Neural crest cell (in vitro differentiated cells): ENCODE results near the gene ST6GALNAC4. TPM values are rescaled to one million over a fixed set of nuclear protein-coding genes. Genes with fewer than 3 reads are reported as not detected.

Experiments
- DNase-seq: peaks from one replicate; pipeline ENCODE4 v3.0.0; 2021; ENCODE audit warnings: low read depth, mixed read lengths, low spot score
- H3K27ac Mint-ChIP-seq: one replicate; pipeline ENCODE4 v1.8.0; 2021; ENCODE audit warnings: mild to moderate bottlenecking, mixed read lengths; ENCODE audit not compliant: unreplicated experiment
- H3K27me3 Mint-ChIP-seq: 2 replicates; pipeline ENCODE4 v1.8.0; 2021; ENCODE audit warnings: low read depth, mild to moderate bottlenecking, mixed read lengths
- H3K36me3 Mint-ChIP-seq: 2 replicates; pipeline ENCODE4 v1.8.0; 2021; ENCODE audit warnings: low read depth, mild to moderate bottlenecking, mixed read lengths
- H3K4me1 Mint-ChIP-seq: 2 replicates; pipeline ENCODE4 v1.8.0; 2021; ENCODE audit warnings: mixed read lengths
- H3K4me3 Mint-ChIP-seq: one replicate; pipeline ENCODE4 v1.8.0; 2021; ENCODE audit warnings: mild to moderate bottlenecking, mixed read lengths
- H3K9me3 Mint-ChIP-seq: 2 replicates; pipeline ENCODE4 v1.8.0; 2021; ENCODE audit warnings: mixed read lengths
- CTCF ChIP-seq: fragments of 200-600 bp; sonication (generic); conservative IDR thresholded peaks from 2 replicates; pipeline ENCODE4 v1.5.0; 2021; ENCODE audit warnings: antibody characterized with exemption, mild to moderate bottlenecking
- total RNA-seq: library from RNA; stranded (reverse); gene quantifications from 2 replicates; pipeline ENCODE4 v1.2.1, GENCODE V29; 2021

ST6GALNAC4 gene
- total RNA-seq, 1 donor from 2014 or later, result 14.5 TPM

- peaks cover 38% of the 10 kb centered on the region for H3K4me1 Mint-ChIP-seq
- no peak overlapping the region for H3K4me3 Mint-ChIP-seq
- peaks cover 6% of the 10 kb centered on the region for H3K36me3 Mint-ChIP-seq
- H3K9me3 Mint-ChIP-seq, result no peaks in the 10 kb centered on the region
- no peak for DNase-seq
- TF ChIP-seq CTCF, result no peak
- no peaks in the 10 kb centered on the region for H3K27me3 Mint-ChIP-seq
- H3K27ac Mint-ChIP-seq, result no peak overlapping the region
Measured at GRCh38 chr9:127945338-127945737, 28.5 kb upstream of the ST6GALNAC4 start.

DNA sequence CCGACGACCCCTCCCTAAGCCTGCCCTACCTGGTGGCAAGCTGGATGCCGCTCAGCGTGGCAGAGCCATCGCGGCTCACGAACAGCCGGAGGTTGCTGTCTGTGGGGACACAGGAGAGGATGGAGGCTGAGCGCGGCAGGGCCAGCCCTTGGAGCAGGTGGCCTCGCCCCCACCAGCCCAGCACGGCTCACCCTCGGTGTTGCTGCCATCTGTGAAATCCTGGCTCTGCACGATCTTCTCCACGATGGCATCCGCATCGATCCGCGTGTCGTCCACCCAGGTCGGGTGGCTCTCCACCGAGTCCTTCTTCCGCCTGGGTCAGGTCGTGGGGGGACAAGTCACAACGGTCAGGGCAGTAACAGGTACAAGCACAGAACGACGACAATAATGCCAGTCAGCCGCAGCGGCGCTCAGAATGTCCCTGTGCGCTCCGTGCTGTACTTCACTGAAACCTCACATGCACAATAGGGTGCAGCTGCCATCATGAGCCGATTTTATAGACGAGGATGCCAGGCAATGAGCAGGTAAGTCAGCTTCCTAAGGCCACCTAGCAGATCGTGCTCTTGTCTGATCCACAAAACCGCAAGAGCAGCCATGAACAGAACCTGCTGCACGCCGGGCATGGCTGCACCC lies 27.9 kb upstream of the ST6GALNAC4 start:
- Mint-ChIP-seq H3K27ac (no peak overlapping the region), H3K36me3 (peaks cover 6% of the 10 kb centered on the region), H3K9me3 (no peaks in the 10 kb centered on the region), H3K4me1 (peaks cover 32% of the 10 kb centered on the region), H3K27me3 (no peaks in the 10 kb centered on the region), H3K4me3 (peak overlapping the region; percentile 51)
- no peak for TF ChIP-seq CTCF
- DNase-seq, result no peak

- H3K36me3 Mint-ChIP-seq, result peaks cover 6% of the 10 kb centered on the region
- DNase-seq, result peak; percentile 79
- no peaks in the 10 kb centered on the region for H3K9me3 Mint-ChIP-seq
- H3K4me1 Mint-ChIP-seq, result peaks cover 29% of the 10 kb centered on the region
- peak overlapping the region; percentile 76 for H3K4me3 Mint-ChIP-seq
- TF ChIP-seq CTCF, result peak; percentile 84
- H3K27ac Mint-ChIP-seq, result no peak overlapping the region
- no peaks in the 10 kb centered on the region for H3K27me3 Mint-ChIP-seq
Measured at GRCh38 chr9:127943731-127944144, 26.9 kb upstream of the ST6GALNAC4 start.

GRCh38 chr9:127943011-127943662 lies 26.3 kb upstream of the ST6GALNAC4 start:
- TF ChIP-seq CTCF, result no peak
- peaks cover 6% of the 10 kb centered on the region for H3K36me3 Mint-ChIP-seq
- H3K4me1 Mint-ChIP-seq, result peaks cover 29% of the 10 kb centered on the region
- H3K27ac Mint-ChIP-seq, result no peak overlapping the region
- peak overlapping the region; percentile 61 for H3K4me3 Mint-ChIP-seq
- H3K27me3 Mint-ChIP-seq, result no peaks in the 10 kb centered on the region
- DNase-seq, result no peak
- no peaks in the 10 kb centered on the region for H3K9me3 Mint-ChIP-seq

- peaks cover 6% of the 10 kb centered on the region for H3K36me3 Mint-ChIP-seq
- TF ChIP-seq CTCF, result peak; percentile 86
- peaks cover 31% of the 10 kb centered on the region for H3K4me1 Mint-ChIP-seq
- no peak overlapping the region for H3K27ac Mint-ChIP-seq
- no peaks in the 10 kb centered on the region for H3K9me3 Mint-ChIP-seq
- DNase-seq, result peak; percentile 65
- H3K27me3 Mint-ChIP-seq, result peaks cover 4% of the 10 kb centered on the region
- H3K4me3 Mint-ChIP-seq, result peak overlapping the region; percentile 61
Measured at GRCh38 chr9:127942216-127943010, 25.6 kb upstream of the ST6GALNAC4 start.
